Hepatic stellate cell (primary cell): ENCODE data around the gene P3H3.
"Not testable (repeated sequence)": the region's sequence is repeated elsewhere in the genome, so short reads cannot be mapped to it uniquely, and the experiment has no call there.

Experiments used
- DNase-seq: peaks from one replicate; pipeline ENCODE4 v3.0.0; 2011; ENCODE audit warnings: low spot score

The P3H3 gene

DNA sequence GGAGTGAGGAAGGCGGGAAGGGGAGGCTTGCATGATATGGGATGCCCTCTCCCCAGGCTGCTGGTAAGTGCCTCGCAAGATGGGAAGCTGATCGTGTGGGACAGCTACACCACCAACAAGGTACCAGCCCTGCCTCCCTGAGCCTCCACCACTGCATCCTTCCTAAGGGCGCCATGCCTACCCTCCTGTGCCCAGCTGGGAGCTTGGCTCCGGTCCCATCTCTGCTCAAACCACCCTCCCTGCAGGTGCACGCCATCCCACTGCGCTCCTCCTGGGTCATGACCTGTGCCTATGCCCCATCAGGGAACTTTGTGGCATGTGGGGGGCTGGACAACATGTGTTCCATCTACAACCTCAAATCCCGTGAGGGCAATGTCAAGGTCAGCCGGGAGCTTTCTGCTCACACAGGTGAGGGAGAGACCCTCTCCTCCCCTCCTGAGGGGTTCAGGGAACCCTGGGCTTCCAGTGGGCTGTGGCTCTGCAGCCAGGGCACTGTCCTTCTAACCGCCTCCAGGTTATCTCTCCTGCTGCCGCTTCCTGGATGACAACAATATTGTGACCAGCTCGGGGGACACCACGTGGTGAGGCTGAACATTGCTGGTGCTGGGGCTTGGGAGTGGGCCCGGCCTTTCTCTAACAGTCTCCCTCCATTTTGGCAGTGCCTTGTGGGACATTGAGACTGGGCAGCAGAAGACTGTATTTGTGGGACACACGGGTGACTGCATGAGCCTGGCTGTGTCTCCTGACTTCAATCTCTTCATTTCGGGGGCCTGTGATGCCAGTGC, 15.1 kb downstream of the P3H3 start:
- DNase-seq: no peak

DNA sequence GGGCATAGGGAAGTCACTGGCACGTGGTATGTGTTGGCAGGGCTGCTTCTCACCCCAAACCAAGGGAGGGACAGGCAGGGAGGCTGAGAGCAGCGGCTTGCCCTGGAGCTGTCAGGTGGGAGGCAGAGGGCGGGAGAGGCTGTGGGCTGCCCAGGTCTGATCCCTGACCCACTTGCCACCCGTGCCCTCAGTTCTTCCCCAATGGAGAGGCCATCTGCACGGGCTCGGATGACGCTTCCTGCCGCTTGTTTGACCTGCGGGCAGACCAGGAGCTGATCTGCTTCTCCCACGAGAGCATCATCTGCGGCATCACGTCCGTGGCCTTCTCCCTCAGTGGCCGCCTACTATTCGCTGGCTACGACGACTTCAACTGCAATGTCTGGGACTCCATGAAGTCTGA, 17.2 kb downstream of the P3H3 start:
- no peak for DNase-seq

DNA sequence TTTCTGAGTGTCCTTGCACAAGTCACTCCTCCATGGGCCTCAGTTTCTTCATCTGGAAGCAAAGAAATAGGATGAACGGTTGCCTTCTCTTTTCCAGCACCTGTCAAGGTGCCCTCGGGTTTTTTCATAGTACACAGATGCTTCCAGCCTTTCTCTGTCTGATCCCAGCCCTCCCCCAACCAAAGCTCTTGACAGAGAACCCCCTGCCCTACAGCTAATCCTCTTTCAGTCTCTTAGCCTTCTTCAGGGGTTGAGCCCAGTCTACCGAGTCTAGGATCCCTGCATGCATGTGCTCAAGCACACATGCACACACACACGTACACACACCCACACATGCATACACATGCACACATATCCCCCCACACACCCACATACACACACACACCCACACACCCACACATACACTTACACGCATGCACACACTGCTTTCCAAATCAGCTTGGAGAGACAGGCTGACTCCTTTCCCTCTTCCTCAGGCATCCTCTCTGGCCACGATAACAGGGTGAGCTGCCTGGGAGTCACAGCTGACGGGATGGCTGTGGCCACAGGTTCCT, 18.2 kb downstream of the P3H3 start:
- no peak for DNase-seq

DNA sequence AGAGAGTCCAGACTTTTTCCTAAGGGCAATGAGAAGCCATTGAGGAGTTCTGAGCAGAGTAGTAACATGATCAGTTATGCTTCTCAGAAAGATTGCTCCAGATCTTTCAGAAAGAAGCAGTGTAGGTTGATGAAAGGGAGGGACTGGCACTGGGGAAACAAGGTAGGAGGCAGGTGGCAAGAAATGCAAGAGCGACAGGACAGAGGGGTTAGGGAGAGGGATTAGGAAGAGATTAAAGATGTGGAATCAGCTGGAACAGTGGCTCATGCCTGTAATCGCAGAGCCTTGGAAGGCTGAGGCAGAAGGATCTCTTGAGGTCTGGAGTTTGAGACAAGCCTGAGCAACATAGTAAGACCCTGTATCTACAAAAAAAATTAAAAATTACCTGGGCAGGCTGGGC, 19.5 kb downstream of the P3H3 start:
- no peak for DNase-seq

DNA sequence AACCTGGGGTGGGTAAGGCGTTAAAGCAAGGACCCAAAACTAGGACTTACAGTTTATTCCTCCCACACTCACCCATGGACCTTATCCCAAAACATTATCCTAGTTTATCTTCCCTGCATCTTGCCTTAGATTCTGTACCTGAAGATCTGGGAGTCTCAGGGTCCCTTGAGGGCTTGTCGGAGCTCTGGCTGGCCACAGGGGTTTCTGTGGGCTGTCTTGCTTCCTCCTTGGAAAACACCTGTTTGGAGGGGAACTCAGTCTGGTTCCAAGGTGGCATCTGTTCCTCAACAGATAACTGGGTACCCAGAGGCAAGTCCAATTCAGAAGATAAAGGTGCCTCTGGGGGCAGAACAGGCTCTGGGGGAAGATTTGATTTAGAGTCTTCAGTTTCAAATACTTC, 21.2 kb downstream of the P3H3 start:
- no peak for DNase-seq

DNA sequence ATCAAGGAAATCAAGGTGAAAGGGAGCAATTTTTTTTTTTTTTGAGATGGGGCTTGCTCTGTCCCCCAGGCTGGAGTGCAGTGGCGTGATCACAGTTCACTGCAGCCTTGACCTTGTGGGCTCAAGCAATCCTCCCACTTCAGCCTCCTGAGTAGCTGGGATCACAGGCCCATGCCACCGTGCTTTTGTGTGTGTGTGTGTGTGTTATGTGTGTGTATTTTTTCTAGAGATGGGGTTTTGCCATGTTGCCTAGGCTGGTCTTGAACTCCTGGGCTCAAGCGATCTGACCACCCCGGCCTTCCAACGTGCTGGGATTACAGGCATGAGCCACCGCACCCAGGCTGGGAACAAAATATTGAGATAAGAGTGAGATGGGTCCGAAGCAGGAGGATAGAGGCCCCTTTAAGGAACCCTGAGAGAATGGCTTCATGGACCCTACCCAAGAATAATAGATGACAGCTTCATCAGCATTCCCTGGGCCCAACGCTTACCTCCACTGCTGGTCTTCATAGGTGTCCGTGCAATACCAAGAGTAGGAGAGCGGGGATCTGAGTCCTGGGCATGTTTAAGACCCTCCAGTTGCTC, 21.9 kb downstream of the P3H3 start:
- DNase-seq: no peak

DNA sequence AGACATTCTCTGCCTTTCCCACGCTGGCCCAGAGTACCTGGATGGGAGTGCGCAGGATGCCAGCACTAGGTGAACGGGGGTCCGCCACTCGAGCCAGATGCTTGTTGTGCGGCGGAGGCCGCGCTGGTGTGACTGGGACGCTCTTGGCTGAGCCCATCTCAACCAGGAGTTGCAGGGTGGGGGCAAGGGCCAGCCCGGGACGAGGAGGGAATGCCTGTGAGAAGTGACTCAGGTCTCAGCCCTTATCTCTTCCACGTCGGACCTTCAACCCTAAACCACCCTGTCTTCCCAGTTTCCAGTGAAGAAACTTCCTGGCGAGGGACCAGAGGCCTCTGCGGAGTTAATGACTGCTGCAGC, 22.6 kb downstream of the P3H3 start:
- no peak for DNase-seq

GRCh38 chr12:6851153-6851920, 23.1 kb downstream of the P3H3 start, which contains the start of gene CDCA3:
Gene CDCA3, minus strand, starts transcription at chr12:6851286. Its CDS starts 334 bp downstream, at chr12:6850952.
- peak; percentile 100 for DNase-seq

GRCh38 chr12:6851921-6852650, 23.9 kb downstream of the P3H3 start, which contains the start of gene USP5:
Gene USP5, plus strand, starts transcription at chr12:6852150. Its CDS starts 30 bp downstream, at chr12:6852180.
- DNase-seq: peak; percentile 100

DNA sequence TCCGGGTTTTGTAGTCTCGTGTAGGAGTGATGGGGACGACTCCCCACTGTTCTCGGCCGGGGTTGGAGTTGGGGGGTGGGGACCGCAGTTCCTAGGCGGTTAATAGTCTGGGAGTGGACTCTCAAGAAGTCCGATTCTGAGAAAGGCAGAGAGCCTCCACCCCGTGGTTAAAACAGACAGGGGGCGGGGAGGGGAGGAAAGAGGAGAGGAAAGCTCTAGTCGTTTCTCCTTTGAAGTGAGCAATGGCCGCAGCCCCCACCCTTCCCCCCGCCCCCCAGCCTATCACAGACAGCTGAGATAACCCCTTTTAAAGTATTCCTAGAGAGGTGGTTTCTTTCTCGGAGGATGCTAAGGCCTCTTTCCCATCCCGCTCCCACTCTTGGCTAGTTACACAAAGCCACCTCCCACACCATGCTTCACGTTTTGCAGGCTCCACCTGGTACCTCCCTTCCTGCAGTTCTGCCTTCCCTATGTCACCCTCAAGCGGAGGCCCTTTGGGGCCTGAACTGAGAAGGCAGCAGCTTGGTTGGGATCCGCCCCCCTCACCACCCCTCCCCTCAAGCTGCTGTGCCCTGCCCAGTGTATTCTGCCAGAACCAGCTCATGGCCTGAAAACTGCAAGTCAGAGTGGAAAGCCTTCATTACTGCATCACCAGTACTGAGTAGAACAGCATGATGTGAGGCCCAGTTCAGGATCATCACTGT, 24.6 kb downstream of the P3H3 start:
- peak; percentile 75 for DNase-seq

- no peak for DNase-seq
These were observed 25.4 kb downstream of the P3H3 start for GRCh38 chr12:6853626-6854025.

DNA sequence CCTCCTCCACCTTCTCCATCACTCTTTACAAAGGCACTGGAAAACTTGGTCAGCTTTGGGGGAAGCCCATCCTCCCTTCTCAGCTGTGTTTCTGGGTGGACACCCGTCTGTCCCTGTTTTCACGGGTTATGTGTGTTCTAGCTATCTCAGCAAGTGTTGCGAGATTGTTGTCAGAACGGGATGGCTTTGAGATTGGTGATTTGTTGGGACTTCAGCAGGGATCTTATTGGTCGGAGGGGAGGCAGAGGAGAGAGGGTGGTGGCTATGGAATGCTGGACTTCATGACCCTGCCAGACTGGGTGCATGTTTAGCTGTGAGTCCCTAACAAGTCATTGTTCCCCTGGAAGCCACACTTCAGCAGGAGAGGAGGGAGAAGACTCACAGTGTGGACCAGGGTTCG, 25.8 kb downstream of the P3H3 start:
- DNase-seq: no peak

- DNase-seq: no peak
These were observed 27.1 kb downstream of the P3H3 start for GRCh38 chr12:6855322-6855721.

DNA sequence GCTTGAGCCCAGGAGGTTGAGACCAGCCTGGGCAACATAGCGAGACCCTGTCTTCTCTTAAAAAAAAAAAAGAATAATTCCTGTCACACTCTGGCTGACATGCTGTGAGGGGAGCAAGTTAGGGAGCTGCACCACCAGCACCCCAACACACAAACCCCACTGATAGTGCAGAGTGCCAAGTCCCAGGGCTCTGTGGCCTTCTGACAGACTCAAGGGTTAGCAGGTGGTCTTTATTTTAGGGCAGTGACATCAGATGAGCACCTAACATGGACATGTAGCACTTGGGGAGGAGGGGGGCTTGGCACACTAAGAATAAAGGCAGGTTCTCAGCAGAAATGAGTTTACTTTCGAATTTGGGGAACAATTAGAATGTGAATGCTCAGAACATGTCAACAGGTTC, 30.6 kb downstream of the P3H3 start:
- DNase-seq: no peak

GRCh38 chr12:6860116-6860515, 31.9 kb downstream of the P3H3 start:
- DNase-seq: no peak

GRCh38 chr12:6860942-6861341, 32.7 kb downstream of the P3H3 start:
- no peak for DNase-seq

GRCh38 chr12:6861391-6861790, 33.2 kb downstream of the P3H3 start:
- DNase-seq: no peak

- no peak for DNase-seq
These were observed 34.8 kb downstream of the P3H3 start for GRCh38 chr12:6863033-6863432.

DNA sequence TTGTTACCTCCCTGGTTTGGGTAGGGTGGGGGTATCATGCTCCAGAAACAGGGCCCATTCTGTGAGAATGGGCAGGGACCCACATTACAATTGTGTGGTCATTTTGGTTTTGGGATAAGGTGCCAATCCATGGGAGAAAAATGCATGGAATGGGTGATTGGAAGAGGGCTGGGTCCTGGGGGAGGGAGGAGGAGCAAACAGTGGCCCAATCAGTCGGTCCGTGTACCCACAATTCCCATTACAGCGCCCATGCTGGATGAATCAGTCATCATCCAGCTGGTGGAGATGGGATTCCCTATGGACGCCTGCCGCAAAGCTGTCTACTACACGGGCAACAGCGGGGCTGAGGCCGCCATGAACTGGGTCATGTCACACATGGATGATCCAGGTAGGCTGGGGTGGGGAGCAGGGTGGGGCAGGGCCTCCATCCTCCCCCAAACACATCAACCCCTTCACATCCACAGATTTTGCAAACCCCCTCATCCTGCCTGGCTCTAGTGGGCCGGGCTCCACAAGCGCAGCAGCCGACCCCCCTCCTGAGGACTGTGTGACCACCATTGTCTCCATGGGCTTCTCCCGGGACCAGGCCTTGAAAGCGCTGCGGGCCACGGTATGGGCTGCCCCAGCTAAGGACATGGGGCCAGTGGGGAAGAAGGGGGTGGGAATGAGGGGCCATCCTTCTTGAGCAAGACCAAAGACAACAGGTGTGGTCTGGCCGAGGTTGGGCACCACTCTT, 35.5 kb downstream of the P3H3 start:
- DNase-seq: peak; percentile 21

DNA sequence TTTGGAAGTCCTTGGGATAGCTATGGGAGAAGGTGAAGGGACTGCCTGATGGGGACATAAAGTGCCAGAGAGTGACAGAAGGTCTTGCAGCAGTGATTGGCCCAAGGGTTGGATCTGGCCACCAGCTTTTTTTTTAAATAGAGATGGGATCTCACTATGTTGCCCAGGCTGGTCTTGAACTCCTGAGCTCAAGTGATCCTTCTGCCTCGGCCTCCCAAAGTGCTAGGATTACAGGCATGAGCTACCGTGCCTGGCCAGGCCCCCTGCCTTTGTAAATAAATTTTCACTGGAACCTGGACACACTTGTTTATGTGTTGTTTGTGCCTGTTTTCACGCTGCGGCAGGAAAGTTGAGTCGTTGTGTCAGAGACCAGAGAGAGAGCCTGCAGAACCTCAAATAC, 37.1 kb downstream of the P3H3 start:
- not testable (repeated sequence) for DNase-seq
